SK-N-SH treated with all-trans-retinoic acid at 6 μM for 48 hours (cell line): Measurements from ENCODE around the gene MGME1.
"Not testable (repeated sequence)": the region's sequence is repeated elsewhere in the genome, so short reads cannot be mapped to it uniquely, and the experiment has no call there.

Source experiments
- GLIS3 ChIP-seq: fragments of 250-450 bp; sonication (Bioruptor Pico); IDR thresholded peaks from 2 replicates; pipeline ENCODE4 v1.5.0; 2020; ENCODE audit warnings: mild to moderate bottlenecking, moderate library complexity
- SNAI2 ChIP-seq: fragments of 250-450 bp; sonication (Bioruptor Pico); IDR thresholded peaks from 2 replicates; pipeline ENCODE4 v1.5.0; 2020; ENCODE audit warnings: mild to moderate bottlenecking, moderate library complexity
- ZC3H10 ChIP-seq: fragments of 250-450 bp; sonication (Bioruptor Pico); IDR thresholded peaks from 2 replicates; pipeline ENCODE4 v1.5.1; 2021; ENCODE audit warnings: mild to moderate bottlenecking, moderate library complexity

GRCh38 chr20:17960400-17960885, 8.4 kb upstream of the MGME1 start:
- not testable (repeated sequence) for TF ChIP-seq ZC3H10, GLIS3, SNAI2 (CRISPR knock-in tag)
